ENCODE results near the gene MPV17.
"Not testable (repeated sequence)": the region's sequence is repeated elsewhere in the genome, so short reads cannot be mapped to it uniquely, and the experiment has no call there.

Gene MPV17

GRCh38 chr2:27297195-27297594 lies 25.7 kb downstream of the MPV17 start:
- DNase-seq, result no peak

GRCh38 chr2:27296481-27296880 lies 26.4 kb downstream of the MPV17 start:
- no peak for DNase-seq

GRCh38 chr2:27294928-27295327 lies 28.0 kb downstream of the MPV17 start:
- DNase-seq, result no peak

- no peak for DNase-seq
Observed at GRCh38 chr2:27291865-27292264, 31.0 kb downstream of the MPV17 start.

GRCh38 chr2:27290549-27290948 lies 32.3 kb downstream of the MPV17 start:
- DNase-seq, result no peak

GRCh38 chr2:27288610-27289009 lies 34.3 kb downstream of the MPV17 start:
- no peak for DNase-seq

GRCh38 chr2:27285481-27285880 lies 37.4 kb downstream of the MPV17 start:
- DNase-seq, result no peak

GRCh38 chr2:27284996-27285395 lies 37.9 kb downstream of the MPV17 start:
- no peak for DNase-seq

- DNase-seq, result no peak
Observed at GRCh38 chr2:27282892-27283291, 40.0 kb downstream of the MPV17 start.

- no peak for DNase-seq
Observed at GRCh38 chr2:27281855-27282559, 40.9 kb downstream of the MPV17 start, which contains the start of gene TRIM54. Gene TRIM54 (plus strand): TSS chr2:27282429. CDS start chr2:27282732, 303 bp downstream.

- DNase-seq, result no peak
Observed at GRCh38 chr2:27281442-27281841, 41.5 kb downstream of the MPV17 start.

- DNase-seq, result no peak
Observed at GRCh38 chr2:27280826-27281225, 42.1 kb downstream of the MPV17 start.

GRCh38 chr2:27278010-27278409 lies 44.9 kb downstream of the MPV17 start:
- no peak for DNase-seq

GRCh38 chr2:27275211-27276150 lies 47.4 kb downstream of the MPV17 start, which contains the start of gene DNAJC5G:
Gene DNAJC5G (plus strand): TSS chr2:27275433. CDS start chr2:27276729, 1,296 bp downstream.
- no peak for DNase-seq

GRCh38 chr2:27272537-27273522 lies 50.1 kb downstream of the MPV17 start:
- DNase-seq, result not testable (repeated sequence)

GRCh38 chr2:27271631-27272340 lies 51.1 kb downstream of the MPV17 start:
- no peak for DNase-seq

GRCh38 chr2:27270670-27271069 lies 52.2 kb downstream of the MPV17 start:
- no peak for DNase-seq

GRCh38 chr2:27270131-27270530 lies 52.8 kb downstream of the MPV17 start:
- DNase-seq, result no peak

GRCh38 chr2:27268296-27268695 lies 54.6 kb downstream of the MPV17 start:
- not testable (repeated sequence) for DNase-seq

GRCh38 chr2:27265536-27265870 lies 57.4 kb downstream of the MPV17 start:
- no peak for DNase-seq

- peak in 1 of 2 experiments; percentile 43 for DNase-seq
Observed at GRCh38 chr2:27264753-27265535, 58.0 kb downstream of the MPV17 start.
